ENCODE measurements around the gene PIGQ. TPM values are rescaled to one million over a fixed set of nuclear protein-coding genes. Genes with fewer than 3 reads are reported as not detected.

The PIGQ gene
- total and polyA plus RNA-seq, 5 experiments from 2014 or later: 8.8 to 59.0 (median 13.4) TPM

GRCh38 chr16:629185-629832 is 59.5 kb downstream of the PIGQ start:
- POLR2A ChIA-PET: no interaction called here
- Mint-ChIP-seq H3K27ac (peak overlapping the region in 1 of 10 donors; percentile 82), H3K36me3 (peaks cover 0 to 10% (median 4%) of the 10 kb centered on the region in 3 donors), H3K9me3 (no peaks in the 10 kb centered on the region), H3K27me3 (no peaks in the 10 kb centered on the region), H3K4me1 (peaks cover 0 to 3% (median 0%) of the 10 kb centered on the region in 4 donors), H3K4me3 (no peak overlapping the region)
- DNase-seq (no peak), ATAC-seq (no peak)

- ATAC-seq (no peak), DNase-seq (no peak)
- peaks cover 0 to 6% (median 0%) of the 10 kb centered on the region in 4 donors for H3K4me1 Mint-ChIP-seq
- POLR2A ChIA-PET: no interaction called here
- H3K36me3 Mint-ChIP-seq: peaks cover 0 to 10% (median 4%) of the 10 kb centered on the region in 3 donors
- no peak overlapping the region for H3K4me3 Mint-ChIP-seq
- no peaks in the 10 kb centered on the region for H3K9me3 Mint-ChIP-seq
- no peak overlapping the region for H3K27ac Mint-ChIP-seq
- H3K27me3 Mint-ChIP-seq: no peaks in the 10 kb centered on the region
Measured at GRCh38 chr16:629833-630248, 60.1 kb downstream of the PIGQ start.

DNA sequence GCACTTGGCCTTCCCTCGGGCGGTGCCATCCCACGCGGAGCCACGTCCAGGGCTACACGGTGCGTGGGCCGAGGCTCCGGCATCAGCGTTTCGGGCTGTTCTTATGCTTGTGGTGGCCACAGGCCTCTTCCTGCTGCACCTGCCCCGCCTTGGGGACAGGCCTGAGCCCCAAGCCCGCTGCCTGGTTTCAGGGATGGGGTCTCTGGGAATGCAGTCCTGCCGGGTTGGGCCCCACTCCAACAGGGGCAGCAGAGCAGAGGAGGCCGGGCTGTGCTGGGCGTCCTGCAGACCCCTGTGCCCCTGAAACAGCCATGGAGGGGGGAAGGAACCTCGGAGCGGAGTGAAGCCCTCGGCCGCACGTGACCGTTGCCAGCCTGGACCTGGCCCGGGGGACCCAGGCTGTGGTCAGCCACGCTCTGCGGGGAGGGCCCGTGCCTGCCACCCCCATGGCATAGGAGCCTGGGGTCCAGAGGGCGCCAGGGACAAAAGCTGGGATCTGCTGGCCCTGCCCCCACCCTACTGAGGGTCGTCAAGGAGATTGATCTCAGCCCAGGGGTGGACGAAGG is 60.6 kb downstream of the PIGQ start:
- Mint-ChIP-seq H3K4me1 (peaks cover 0 to 9% (median 0%) of the 10 kb centered on the region in 4 donors), H3K4me3 (no peak overlapping the region), H3K27ac (no peak overlapping the region), H3K9me3 (no peaks in the 10 kb centered on the region), H3K27me3 (no peaks in the 10 kb centered on the region), H3K36me3 (peaks cover 0 to 10% (median 4%) of the 10 kb centered on the region in 3 donors)
- ATAC-seq: no peak
- no peak for DNase-seq
- POLR2A ChIA-PET: no interaction called here

DNA sequence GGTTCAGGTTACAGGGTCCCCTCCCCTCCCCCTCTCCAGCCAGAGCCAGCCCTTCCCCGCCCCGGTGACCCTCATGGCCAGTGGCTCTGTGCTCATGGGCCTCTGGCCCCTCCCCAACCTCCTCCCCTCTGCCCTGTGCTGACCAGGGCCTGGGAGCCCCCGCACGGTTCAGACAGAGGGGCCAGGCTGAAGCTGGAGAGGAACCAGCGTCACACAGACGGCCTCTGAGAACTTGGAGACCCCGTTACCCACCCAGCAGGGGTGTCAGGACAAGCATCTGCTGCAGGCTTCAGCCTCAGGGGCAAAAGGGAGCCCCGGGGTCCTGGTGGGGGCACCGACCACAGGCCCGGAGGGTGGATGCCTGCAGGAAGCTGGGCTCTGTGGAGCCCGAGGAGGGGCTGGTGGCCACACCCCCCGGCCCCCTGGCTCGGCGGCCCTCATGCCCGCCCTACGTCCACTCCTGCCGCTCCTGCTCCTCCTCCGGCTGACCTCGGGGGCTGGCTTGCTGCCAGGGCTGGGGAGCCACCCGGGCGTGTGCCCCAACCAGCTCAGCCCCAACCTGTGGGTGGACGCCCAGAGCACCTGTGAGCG is 61.1 kb downstream of the PIGQ start, which contains the start of gene WFIKKN1:
Gene WFIKKN1 (plus strand): TSS at position 171 of the 591 bp plus-strand sequence. CDS start 269 bp downstream, at position 440.
- Mint-ChIP-seq H3K27ac (no peak within 1 kb of the TSS), H3K4me3 (no peak within 1 kb of the TSS), H3K9me3 (no peaks in the 10 kb centered on the region), H3K4me1 (peaks cover 0 to 9% (median 0%) of the 10 kb centered on the region in 4 donors), H3K27me3 (no peaks in the 10 kb centered on the region), H3K36me3 (peaks cover 0 to 10% (median 4%) of the 10 kb centered on the region in 3 donors)
- ATAC-seq (no peak), DNase-seq (no peak)
- POLR2A ChIA-PET: interaction anchor here (0.8 kb wide), 1 partner anchor 41 kb away, joined by 3 read pairs; no protein-coding TSS in a partner anchor

DNA sequence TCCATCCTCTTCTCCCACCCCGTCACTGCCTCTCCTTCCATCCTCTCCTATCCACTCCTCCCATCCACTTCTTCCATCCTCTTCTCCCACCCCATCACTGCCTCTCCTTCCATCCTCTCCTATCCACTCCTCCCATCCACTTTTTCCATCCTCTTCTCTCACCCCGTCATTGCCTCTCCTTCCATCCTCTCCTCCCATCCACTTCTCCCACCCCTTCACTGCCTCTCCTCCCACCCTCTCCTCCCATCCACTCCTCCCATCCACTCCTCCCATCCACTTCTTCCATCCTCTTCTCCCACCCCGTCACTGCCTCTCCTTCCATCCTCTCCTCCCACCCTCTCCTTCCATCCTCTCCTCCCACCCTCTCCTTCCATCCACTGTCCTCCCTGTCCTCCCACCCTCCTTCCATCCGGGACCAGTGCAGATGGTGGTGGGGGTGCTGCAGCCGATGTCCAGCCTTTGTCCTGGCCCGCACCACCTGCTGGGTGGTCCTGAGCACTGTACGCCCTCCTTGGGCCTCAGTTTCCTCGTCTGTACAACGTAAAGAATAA is 62.1 kb downstream of the PIGQ start:
- Mint-ChIP-seq H3K4me1 (peaks cover 3 to 12% (median 6%) of the 10 kb centered on the region in 4 donors), H3K36me3 (peaks cover 0 to 7% (median 0%) of the 10 kb centered on the region in 3 donors), H3K9me3 (peaks cover 0 to 6% (median 0%) of the 10 kb centered on the region in 9 donors), H3K4me3 (no peak overlapping the region), H3K27ac (no peak overlapping the region), H3K27me3 (peaks cover 0 to 4% (median 0%) of the 10 kb centered on the region in 5 donors)
- DNase-seq (no peak), ATAC-seq (no peak)
- POLR2A ChIA-PET: interaction anchor here (0.8 kb wide), 1 partner anchor 42 kb away, joined by 3 read pairs; no protein-coding TSS in a partner anchor

DNA sequence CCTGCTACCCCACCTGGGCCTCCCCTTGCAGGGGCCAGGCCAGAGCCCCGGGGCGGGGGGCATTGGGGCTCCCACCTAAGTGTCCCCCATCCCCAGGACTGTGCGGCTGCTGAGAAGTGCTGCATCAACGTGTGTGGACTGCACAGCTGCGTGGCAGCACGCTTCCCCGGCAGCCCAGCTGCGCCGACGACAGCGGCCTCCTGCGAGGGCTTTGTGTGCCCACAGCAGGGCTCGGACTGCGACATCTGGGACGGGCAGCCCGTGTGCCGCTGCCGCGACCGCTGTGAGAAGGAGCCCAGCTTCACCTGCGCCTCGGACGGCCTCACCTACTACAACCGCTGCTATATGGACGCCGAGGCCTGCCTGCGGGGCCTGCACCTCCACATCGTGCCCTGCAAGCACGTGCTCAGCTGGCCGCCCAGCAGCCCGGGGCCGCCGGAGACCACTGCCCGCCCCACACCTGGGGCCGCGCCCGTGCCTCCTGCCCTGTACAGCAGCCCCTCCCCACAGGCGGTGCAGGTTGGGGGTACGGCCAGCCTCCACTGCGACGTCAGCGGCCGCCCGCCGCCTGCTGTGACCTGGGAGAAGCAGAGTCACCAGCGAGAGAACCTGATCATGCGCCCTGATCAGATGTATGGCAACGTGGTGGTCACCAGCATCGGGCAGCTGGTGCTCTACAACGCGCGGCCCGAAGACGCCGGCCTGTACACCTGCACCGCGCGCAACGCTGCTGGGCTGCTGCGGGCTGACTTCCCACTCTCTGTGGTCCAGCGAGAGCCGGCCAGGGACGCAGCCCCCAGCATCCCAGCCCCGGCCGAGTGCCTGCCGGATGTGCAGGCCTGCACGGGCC is 62.9 kb downstream of the PIGQ start:
- peaks cover 0 to 4% (median 0%) of the 10 kb centered on the region in 5 donors for H3K27me3 Mint-ChIP-seq
- ATAC-seq (no peak), DNase-seq (no peak)
- peaks cover 3 to 17% (median 7%) of the 10 kb centered on the region in 4 donors for H3K4me1 Mint-ChIP-seq
- no peak overlapping the region for H3K4me3 Mint-ChIP-seq
- peaks cover 0 to 6% (median 0%) of the 10 kb centered on the region in 9 donors for H3K9me3 Mint-ChIP-seq
- H3K36me3 Mint-ChIP-seq: peaks cover 0 to 5% (median 0%) of the 10 kb centered on the region in 3 donors
- POLR2A ChIA-PET: interaction anchor here (0.6 kb wide), 1 partner anchor 1079 kb away, joined by 3 read pairs; no protein-coding TSS in a partner anchor
- no peak overlapping the region for H3K27ac Mint-ChIP-seq

GRCh38 chr16:633336-634050 is 63.7 kb downstream of the PIGQ start:
- Mint-ChIP-seq H3K27me3 (peaks cover 0 to 4% (median 0%) of the 10 kb centered on the region in 5 donors), H3K27ac (no peak overlapping the region), H3K4me1 (peaks cover 3 to 18% (median 7%) of the 10 kb centered on the region in 4 donors), H3K36me3 (peaks cover 0 to 5% (median 0%) of the 10 kb centered on the region in 3 donors), H3K4me3 (no peak overlapping the region), H3K9me3 (peaks cover 0 to 6% (median 0%) of the 10 kb centered on the region in 9 donors)
- POLR2A ChIA-PET: no interaction called here
- ATAC-seq (no peak), DNase-seq (peak in 1 of 10 donors; percentile 3)

Small RNA genes within 50 kb of the gene (microRNA-seq; reads per million reads assigned to microRNA genes)
- gene MIR3176 (ENCODE audit: borderline microRNAs expressed) (not detected), gene MIR5587 (ENCODE audit: borderline microRNAs expressed) (not detected)

Other genes with a start within 250 kb of the PIGQ start
- gene AXIN1, start 217.2 kb upstream of the PIGQ start, total RNA-seq: 10 to 100 TPM; 40.7 to 44.0 TPM
- gene AXIN1, start 217.2 kb upstream of the PIGQ start, polyA plus RNA-seq: 1 to 10 TPM; 1.6 to 4.1 (median 2.2) TPM
- gene MRPL28, start 199.4 kb upstream of the PIGQ start, total RNA-seq: 10 to 100 TPM; 32.4 to 33.3 TPM
- 10 to 100 TPM; 57.4 to 66.6 (median 64.7) TPM for gene MRPL28, start 199.4 kb upstream of the PIGQ start, polyA plus RNA-seq
- 10 to 100 TPM; 80.1 to 80.4 TPM for gene PGAP6, start 188.0 kb upstream of the PIGQ start, total RNA-seq
- gene PGAP6, start 188.0 kb upstream of the PIGQ start, polyA plus RNA-seq: 10 to 100 TPM; 19.5 to 38.1 (median 22.0) TPM
- gene NME4, start 172.8 kb upstream of the PIGQ start, total RNA-seq: 10 to 100 TPM; 29.7 to 33.2 TPM
- gene NME4, start 172.8 kb upstream of the PIGQ start, polyA plus RNA-seq: 10 to 100 TPM; 38.9 to 61.9 (median 60.7) TPM
- gene DECR2, start 168.1 kb upstream of the PIGQ start, total RNA-seq: 10 to 100 TPM in 1 of 2 experiments, 1 to 10 TPM in 1; 8.5 to 10.8 TPM
- 10 to 100 TPM in 1 of 3 donors, 1 to 10 TPM in 2; 7.4 to 12.2 (median 8.5) TPM for gene DECR2, start 168.1 kb upstream of the PIGQ start, polyA plus RNA-seq
- gene RAB11FIP3, start 144.3 kb upstream of the PIGQ start, total RNA-seq: 10 to 100 TPM; 43.8 to 49.7 TPM
- gene RAB11FIP3, start 144.3 kb upstream of the PIGQ start, polyA plus RNA-seq: 1 to 10 TPM; 1.3 to 5.0 (median 2.2) TPM
- 10 to 100 TPM; 63.1 to 63.2 TPM for gene CAPN15, start 42.3 kb upstream of the PIGQ start, total RNA-seq
- 1 to 10 TPM; 5.5 to 7.9 (median 6.0) TPM for gene CAPN15, start 42.3 kb upstream of the PIGQ start, polyA plus RNA-seq
- gene PRR35, start 9.6 kb upstream of the PIGQ start, total RNA-seq: not detected
- not detected for gene PRR35, start 9.6 kb upstream of the PIGQ start, polyA plus RNA-seq
- 1 to 10 TPM; 4.7 to 5.3 TPM for gene NHLRC4, start 3.0 kb upstream of the PIGQ start, total RNA-seq
- gene NHLRC4, start 3.0 kb upstream of the PIGQ start, polyA plus RNA-seq: 1 to 10 TPM; 1.5 to 3.3 (median 1.7) TPM
- gene RAB40C, start 20.1 kb downstream of the PIGQ start, total RNA-seq: 10 to 100 TPM; 18.6 to 19.9 TPM
- 10 to 100 TPM in 1 of 3 donors, 1 to 10 TPM in 2; 5.8 to 14.6 (median 6.2) TPM for gene RAB40C, start 20.1 kb downstream of the PIGQ start, polyA plus RNA-seq
- under 1 TPM; 0.47 to 0.57 TPM for gene WFIKKN1, start 61.0 kb downstream of the PIGQ start, total RNA-seq
- under 1 TPM in 1 of 3 donors, not detected in 2; 0.07 TPM for gene WFIKKN1, start 61.0 kb downstream of the PIGQ start, polyA plus RNA-seq
- gene METTL26, start 66.3 kb downstream of the PIGQ start, total RNA-seq: 10 to 100 TPM; 69.2 to 72.6 TPM
- 10 to 100 TPM; 88.4 to 98.4 (median 89.8) TPM for gene METTL26, start 66.3 kb downstream of the PIGQ start, polyA plus RNA-seq
- gene MCRIP2, start 71.9 kb downstream of the PIGQ start, total RNA-seq: 10 to 100 TPM; 31.9 to 32.2 TPM
- gene MCRIP2, start 71.9 kb downstream of the PIGQ start, polyA plus RNA-seq: 10 to 100 TPM; 28.1 to 36.6 (median 35.5) TPM
- 10 to 100 TPM; 17.8 to 19.2 TPM for gene WDR90, start 79.4 kb downstream of the PIGQ start, total RNA-seq
- 1 to 10 TPM in 2 of 3 donors, under 1 TPM in 1; 0.27 to 2.5 (median 1.5) TPM for gene WDR90, start 79.4 kb downstream of the PIGQ start, polyA plus RNA-seq
- 100 to 1,000 TPM; 220 TPM for gene RHOT2, start 98.2 kb downstream of the PIGQ start, total RNA-seq
- gene RHOT2, start 98.2 kb downstream of the PIGQ start, polyA plus RNA-seq: 10 to 100 TPM; 25.1 to 44.8 (median 31.8) TPM
- gene RHBDL1, start 105.7 kb downstream of the PIGQ start, total RNA-seq: 1 to 10 TPM; 1.3 to 1.4 TPM
- gene RHBDL1, start 105.7 kb downstream of the PIGQ start, polyA plus RNA-seq: not detected
- 100 to 1,000 TPM in 1 of 2 experiments, 10 to 100 TPM in 1; 86.4 to 103 TPM for gene STUB1, start 110.4 kb downstream of the PIGQ start, total RNA-seq
- 100 to 1,000 TPM; 133 to 142 (median 135) TPM for gene STUB1, start 110.4 kb downstream of the PIGQ start, polyA plus RNA-seq
- 10 to 100 TPM; 40.8 to 41.2 TPM for gene JMJD8, start 114.4 kb downstream of the PIGQ start, total RNA-seq
- gene JMJD8, start 114.4 kb downstream of the PIGQ start, polyA plus RNA-seq: 10 to 100 TPM; 31.7 to 62.8 (median 46.0) TPM
- gene WDR24, start 120.4 kb downstream of the PIGQ start, total RNA-seq: 10 to 100 TPM; 16.1 to 18.4 TPM
- gene WDR24, start 120.4 kb downstream of the PIGQ start, polyA plus RNA-seq: 10 to 100 TPM; 12.7 to 18.9 (median 14.7) TPM
- gene FBXL16, start 135.8 kb downstream of the PIGQ start, total RNA-seq: 10 to 100 TPM; 28.4 to 29.3 TPM
- 10 to 100 TPM in 1 of 3 donors, 1 to 10 TPM in 2; 3.0 to 22.0 (median 9.5) TPM for gene FBXL16, start 135.8 kb downstream of the PIGQ start, polyA plus RNA-seq
- 10 to 100 TPM; 13.1 to 14.4 TPM for gene METRN, start 145.2 kb downstream of the PIGQ start, total RNA-seq
- gene METRN, start 145.2 kb downstream of the PIGQ start, polyA plus RNA-seq: 10 to 100 TPM; 22.1 to 40.9 (median 35.8) TPM
- gene ANTKMT, start 151.2 kb downstream of the PIGQ start, total RNA-seq: 10 to 100 TPM; 44.3 to 48.2 TPM
- gene ANTKMT, start 151.2 kb downstream of the PIGQ start, polyA plus RNA-seq: 100 to 1,000 TPM in 2 of 3 donors, 10 to 100 TPM in 1; 93.5 to 128 (median 113) TPM
- 10 to 100 TPM; 12.0 to 15.1 TPM for gene CCDC78, start 156.5 kb downstream of the PIGQ start, total RNA-seq
- 1 to 10 TPM in 2 of 3 donors, not detected in 1; 1.1 to 1.4 TPM for gene CCDC78, start 156.5 kb downstream of the PIGQ start, polyA plus RNA-seq
- 10 to 100 TPM; 50.1 to 67.0 TPM for gene HAGHL, start 157.1 kb downstream of the PIGQ start, total RNA-seq
- gene HAGHL, start 157.1 kb downstream of the PIGQ start, polyA plus RNA-seq: 1 to 10 TPM; 5.0 to 6.2 (median 6.0) TPM
- 10 to 100 TPM; 56.0 to 56.4 TPM for gene CIAO3, start 171.0 kb downstream of the PIGQ start, total RNA-seq
- 10 to 100 TPM; 13.7 to 25.7 (median 16.9) TPM for gene CIAO3, start 171.0 kb downstream of the PIGQ start, polyA plus RNA-seq
- gene MSLN, start 190.8 kb downstream of the PIGQ start, total RNA-seq: not detected
- not detected for gene MSLN, start 190.8 kb downstream of the PIGQ start, polyA plus RNA-seq
- 10 to 100 TPM; 27.7 to 29.1 TPM for gene RPUSD1, start 218.4 kb downstream of the PIGQ start, total RNA-seq
- 10 to 100 TPM; 19.7 to 32.2 (median 22.0) TPM for gene RPUSD1, start 218.4 kb downstream of the PIGQ start, polyA plus RNA-seq
- gene CHTF18, start 218.7 kb downstream of the PIGQ start, total RNA-seq: 10 to 100 TPM; 47.8 to 54.3 TPM
- 1 to 10 TPM; 3.5 to 4.3 (median 4.0) TPM for gene CHTF18, start 218.7 kb downstream of the PIGQ start, polyA plus RNA-seq
- gene GNG13, start 230.8 kb downstream of the PIGQ start, total RNA-seq: not detected
- not detected for gene GNG13, start 230.8 kb downstream of the PIGQ start, polyA plus RNA-seq